Measurements from ENCODE around the gene KRT20. TPM values are rescaled to one million over a fixed set of nuclear protein-coding genes. Genes with fewer than 3 reads are reported as not detected.

Gene KRT20
- total RNA-seq, 1 experiment from 2014 or later: not detected

Other genes starting within 250 kb of the KRT20 start
- 75.1 and 99.9 TPM in 2 replicates for gene SMARCE1, start 237.4 kb downstream of the KRT20 start, total RNA-seq (2014; rRNA removed; shearing (Covaris generic))
- gene KRT222, start 220.1 kb downstream of the KRT20 start, total RNA-seq (2014; rRNA removed; shearing (Covaris generic)): 0.07 and 0.26 TPM in 2 replicates
- gene KRT24, start 181.5 kb downstream of the KRT20 start, total RNA-seq (2014; rRNA removed; shearing (Covaris generic)): not detected in 2 replicates
- gene KRT25, start 129.9 kb downstream of the KRT20 start, total RNA-seq (2014; rRNA removed; shearing (Covaris generic)): not detected in 2 replicates
- gene KRT26, start 113.0 kb downstream of the KRT20 start, total RNA-seq (2014; rRNA removed; shearing (Covaris generic)): not detected in 2 replicates
- not detected in 2 replicates for gene KRT27, start 102.7 kb downstream of the KRT20 start, total RNA-seq (2014; rRNA removed; shearing (Covaris generic))
- not detected in 2 replicates for gene KRT28, start 85.3 kb downstream of the KRT20 start, total RNA-seq (2014; rRNA removed; shearing (Covaris generic))
- gene KRT10, start 62.6 kb downstream of the KRT20 start, total RNA-seq (2014; rRNA removed; shearing (Covaris generic)): 2.4 and 5.4 TPM in 2 replicates
- gene KRT12, start 18.0 kb downstream of the KRT20 start, total RNA-seq (2014; rRNA removed; shearing (Covaris generic)): not detected in 2 replicates
- not detected in 2 replicates for gene KRT23, start 52.4 kb upstream of the KRT20 start, total RNA-seq (2014; rRNA removed; shearing (Covaris generic))
- not detected in 2 replicates for gene KRT39, start 81.7 kb upstream of the KRT20 start, total RNA-seq (2014; rRNA removed; shearing (Covaris generic))
- not detected in 2 replicates for gene KRT40, start 99.1 kb upstream of the KRT20 start, total RNA-seq (2014; rRNA removed; shearing (Covaris generic))
- not detected in 2 replicates for gene KRTAP3-3, start 108.9 kb upstream of the KRT20 start, total RNA-seq (2014; rRNA removed; shearing (Covaris generic))
- not detected in 2 replicates for gene KRTAP3-2, start 114.7 kb upstream of the KRT20 start, total RNA-seq (2014; rRNA removed; shearing (Covaris generic))
- not detected in 2 replicates for gene KRTAP3-1, start 123.9 kb upstream of the KRT20 start, total RNA-seq (2014; rRNA removed; shearing (Covaris generic))
- not detected in 2 replicates for gene KRTAP1-5, start 142.0 kb upstream of the KRT20 start, total RNA-seq (2014; rRNA removed; shearing (Covaris generic))
- gene KRTAP1-4, start 145.0 kb upstream of the KRT20 start, total RNA-seq (2014; rRNA removed; shearing (Covaris generic)): not detected in 2 replicates
- not detected in 2 replicates for gene KRTAP1-3, start 149.6 kb upstream of the KRT20 start, total RNA-seq (2014; rRNA removed; shearing (Covaris generic))
- not detected in 2 replicates for gene KRTAP1-1, start 156.2 kb upstream of the KRT20 start, total RNA-seq (2014; rRNA removed; shearing (Covaris generic))
- not detected in 2 replicates for gene KRTAP2-1, start 162.1 kb upstream of the KRT20 start, total RNA-seq (2014; rRNA removed; shearing (Covaris generic))
- gene KRTAP2-2, start 170.0 kb upstream of the KRT20 start, total RNA-seq (2014; rRNA removed; shearing (Covaris generic)): not detected in 2 replicates
- gene KRTAP2-3, start 174.9 kb upstream of the KRT20 start, total RNA-seq (2014; rRNA removed; shearing (Covaris generic)): not detected in 2 replicates
- gene KRTAP2-4, start 180.6 kb upstream of the KRT20 start, total RNA-seq (2014; rRNA removed; shearing (Covaris generic)): not detected in 2 replicates
- gene KRTAP4-7, start 198.9 kb upstream of the KRT20 start, total RNA-seq (2014; rRNA removed; shearing (Covaris generic)): not detected in 2 replicates
- not detected in 2 replicates for gene KRTAP4-8, start 212.9 kb upstream of the KRT20 start, total RNA-seq (2014; rRNA removed; shearing (Covaris generic))
- gene KRTAP4-16, start 217.0 kb upstream of the KRT20 start, total RNA-seq (2014; rRNA removed; shearing (Covaris generic)): not detected in 2 replicates
- not detected in 2 replicates for gene KRTAP4-9, start 220.1 kb upstream of the KRT20 start, total RNA-seq (2014; rRNA removed; shearing (Covaris generic))
- gene KRTAP4-11, start 233.1 kb upstream of the KRT20 start, total RNA-seq (2014; rRNA removed; shearing (Covaris generic)): not detected in 2 replicates
- not detected in 2 replicates for gene KRTAP4-12, start 238.9 kb upstream of the KRT20 start, total RNA-seq (2014; rRNA removed; shearing (Covaris generic))

Data from H7 (cell line).